ENCODE data around the gene ATP8A2. TPM values are rescaled to one million over a fixed set of nuclear protein-coding genes. Genes with fewer than 3 reads are reported as not detected.
A peak's percentile ranks its signal among the peaks of the same experiment; 100 is the strongest.

The ATP8A2 gene
- total RNA-seq, 6 experiments from 2014 or later, result not detected

DNA sequence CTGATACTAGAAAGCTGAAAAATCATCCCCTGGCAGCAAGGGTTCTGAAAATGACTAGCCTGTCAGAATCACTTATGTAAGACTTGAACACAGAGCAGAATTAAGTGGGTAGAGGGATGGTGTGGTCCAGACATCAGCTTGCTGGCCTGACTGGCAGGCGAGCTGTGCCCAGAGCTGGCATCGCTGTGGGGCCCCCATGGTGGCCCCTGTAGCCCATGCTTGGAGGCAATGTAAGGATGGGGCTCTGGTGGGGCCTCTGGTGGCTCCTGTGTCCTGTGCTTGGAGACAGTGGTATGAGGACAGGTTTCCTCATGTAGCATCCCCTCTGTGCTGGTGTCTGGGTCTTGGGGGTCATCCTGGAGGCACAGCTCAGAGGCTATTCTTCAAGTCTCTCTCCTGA lies 347.9 kb downstream of the ATP8A2 start:
- Histone ChIP-seq H3K36me3 (no peaks in the 10 kb centered on the region), H3K27ac (no peak overlapping the region), H3K9me3 (no peaks in the 10 kb centered on the region), H3K4me1 (no peaks in the 10 kb centered on the region), H3K27me3 (no peaks in the 10 kb centered on the region), H3K4me3 (no peak overlapping the region)
- intact Hi-C loops (cut with DNase I), result no loop called here
- DNase-seq (no peak), ATAC-seq (no peak)
- no CpG with 5 or more reads among the region's 2 CpGs for WGBS (ENCODE audit: insufficient coverage, low coverage, low lambda C conversion rate, missing lambda C conversion rate)
- TF ChIP-seq POLR2A (IDR thresholded peaks at IDR 0.05), result no peak

DNA sequence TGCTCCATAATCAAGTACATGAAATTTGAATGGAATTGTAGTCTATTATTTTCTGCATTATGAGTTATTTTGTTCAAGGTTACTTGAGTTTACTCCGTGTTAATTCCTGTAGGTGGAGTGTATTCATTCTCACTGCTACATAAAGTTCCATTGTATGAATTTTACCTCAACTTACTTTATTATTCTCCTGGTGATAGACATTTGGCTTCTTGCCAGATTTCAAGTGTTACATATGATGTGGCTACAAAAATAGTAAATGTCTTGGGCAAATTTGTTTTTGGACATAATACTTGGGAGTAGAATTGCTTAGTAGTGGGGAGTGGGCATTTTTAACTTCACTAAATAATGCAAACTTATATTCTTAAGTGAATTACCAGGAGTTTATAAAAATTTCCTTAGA lies 351.1 kb downstream of the ATP8A2 start:
- Histone ChIP-seq H3K36me3 (no peaks in the 10 kb centered on the region), H3K27me3 (no peaks in the 10 kb centered on the region), H3K4me3 (no peak overlapping the region), H3K4me1 (peaks cover 0 to 4% (median 0%) of the 10 kb centered on the region in 4 donors), H3K27ac (no peak overlapping the region), H3K9me3 (no peaks in the 10 kb centered on the region)
- no peak for ATAC-seq
- DNase-seq, result no peak
- WGBS (ENCODE audit: insufficient coverage, low coverage, low lambda C conversion rate, missing lambda C conversion rate), result 79% methylated on average over 1 of the region's 1 CpG
- TF ChIP-seq POLR2A (IDR thresholded peaks at IDR 0.05), result no peak
- TF ChIP-seq, protein P1, sequence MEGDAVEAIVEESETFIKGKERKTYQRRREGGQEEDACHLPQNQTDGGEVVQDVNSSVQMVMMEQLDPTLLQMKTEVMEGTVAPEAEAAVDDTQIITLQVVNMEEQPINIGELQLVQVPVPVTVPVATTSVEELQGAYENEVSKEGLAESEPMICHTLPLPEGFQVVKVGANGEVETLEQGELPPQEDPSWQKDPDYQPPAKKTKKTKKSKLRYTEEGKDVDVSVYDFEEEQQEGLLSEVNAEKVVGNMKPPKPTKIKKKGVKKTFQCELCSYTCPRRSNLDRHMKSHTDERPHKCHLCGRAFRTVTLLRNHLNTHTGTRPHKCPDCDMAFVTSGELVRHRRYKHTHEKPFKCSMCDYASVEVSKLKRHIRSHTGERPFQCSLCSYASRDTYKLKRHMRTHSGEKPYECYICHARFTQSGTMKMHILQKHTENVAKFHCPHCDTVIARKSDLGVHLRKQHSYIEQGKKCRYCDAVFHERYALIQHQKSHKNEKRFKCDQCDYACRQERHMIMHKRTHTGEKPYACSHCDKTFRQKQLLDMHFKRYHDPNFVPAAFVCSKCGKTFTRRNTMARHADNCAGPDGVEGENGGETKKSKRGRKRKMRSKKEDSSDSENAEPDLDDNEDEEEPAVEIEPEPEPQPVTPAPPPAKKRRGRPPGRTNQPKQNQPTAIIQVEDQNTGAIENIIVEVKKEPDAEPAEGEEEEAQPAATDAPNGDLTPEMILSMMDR (IDR thresholded peaks at IDR 0.05), result no peak
- intact Hi-C loops (cut with DNase I), result no loop called here

DNA sequence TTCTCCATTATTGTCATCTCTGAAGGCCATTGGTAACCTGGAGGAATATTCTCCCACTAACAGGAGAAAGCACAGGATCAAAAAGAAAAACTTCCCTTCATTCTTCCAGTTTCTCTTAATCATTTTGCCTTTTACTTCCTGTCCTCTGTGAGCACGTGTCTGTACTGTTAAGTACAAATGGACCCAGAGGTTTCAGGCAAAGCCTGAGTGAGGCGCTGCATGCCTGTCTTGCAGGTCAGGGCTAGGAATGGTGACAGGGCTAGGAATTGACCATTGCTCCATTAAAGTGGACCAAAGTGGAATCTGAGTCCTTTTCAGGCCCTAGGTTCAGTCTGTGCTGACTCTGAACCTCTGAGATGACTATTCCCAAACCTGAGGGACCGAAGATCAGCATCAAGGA lies 353.3 kb downstream of the ATP8A2 start:
- Histone ChIP-seq H3K27me3 (no peaks in the 10 kb centered on the region), H3K27ac (no peak overlapping the region), H3K9me3 (no peaks in the 10 kb centered on the region), H3K4me3 (no peak overlapping the region), H3K4me1 (peaks cover 0 to 4% (median 0%) of the 10 kb centered on the region in 4 donors), H3K36me3 (no peaks in the 10 kb centered on the region)
- intact Hi-C loops (cut with DNase I), result no loop called here
- DNase-seq (no peak), ATAC-seq (no peak)
- WGBS (ENCODE audit: insufficient coverage, low coverage, low lambda C conversion rate, missing lambda C conversion rate), result 64% methylated on average over 2 of the region's 3 CpGs
- TF ChIP-seq, protein P1 (IDR thresholded peaks at IDR 0.05), result no peak
- no peak for TF ChIP-seq POLR2A (IDR thresholded peaks at IDR 0.05)

DNA sequence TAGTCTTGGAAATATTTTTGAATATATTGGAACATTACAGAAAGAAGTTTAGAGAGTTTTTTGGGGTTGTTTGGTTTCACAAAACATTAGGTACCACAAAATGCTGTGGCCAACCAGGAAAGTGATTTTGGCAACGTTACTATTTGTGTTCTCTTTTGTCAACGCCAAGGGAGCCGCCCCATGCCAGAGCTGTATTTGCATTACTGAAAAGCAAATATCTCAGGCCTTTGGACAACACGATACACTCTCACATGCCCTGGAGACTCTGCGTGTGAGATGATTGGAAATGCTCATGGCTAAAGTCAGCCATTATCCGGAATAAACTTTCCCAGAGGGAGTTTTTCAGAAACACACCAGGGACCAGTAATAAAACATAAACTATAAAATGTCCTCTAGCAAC lies 355.5 kb downstream of the ATP8A2 start:
- peak; percentile 48 to 75 (median 54) for DNase-seq

DNA sequence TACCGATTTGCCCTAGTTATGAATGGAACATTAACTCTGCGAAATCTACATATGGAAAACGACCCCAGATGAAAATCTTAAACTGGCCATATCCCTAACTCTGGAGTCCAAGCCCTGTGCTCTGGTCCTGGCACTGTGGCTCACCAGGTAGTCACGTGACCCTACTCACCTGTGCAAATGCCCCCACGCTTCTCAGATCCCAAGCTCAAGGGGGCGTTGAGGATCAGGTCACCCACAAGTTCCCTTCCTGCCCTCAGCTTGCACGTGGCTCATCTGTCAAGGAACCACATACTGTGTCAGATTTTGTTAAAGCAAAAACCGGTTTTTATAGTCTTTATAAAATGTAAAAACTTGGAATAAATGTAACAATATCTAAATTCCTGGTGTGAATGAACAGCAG lies 356.0 kb downstream of the ATP8A2 start:
- H3K4me3 ChIP-seq, result no peak overlapping the region
- ATAC-seq, result no peak
- peaks cover 0 to 4% (median 0%) of the 10 kb centered on the region in 4 donors for H3K4me1 ChIP-seq
- H3K27me3 ChIP-seq, result no peaks in the 10 kb centered on the region
- DNase-seq, result no peak
- WGBS (ENCODE audit: insufficient coverage, low coverage, low lambda C conversion rate, missing lambda C conversion rate), result 65% methylated on average over 8 of the region's 8 CpGs
- intact Hi-C loops (cut with DNase I), result no loop called here
- H3K36me3 ChIP-seq, result no peaks in the 10 kb centered on the region
- no peaks in the 10 kb centered on the region for H3K9me3 ChIP-seq
- H3K27ac ChIP-seq, result no peak overlapping the region
- TF ChIP-seq, protein P1 (IDR thresholded peaks at IDR 0.05), result no peak
- no peak for TF ChIP-seq POLR2A (IDR thresholded peaks at IDR 0.05)

More for the DNA sequence above, 355.5 kb downstream of the ATP8A2 start:
- intact Hi-C loops (cut with DNase I), result no loop called here
- Histone ChIP-seq H3K4me3 (no peak overlapping the region), H3K27ac (no peak overlapping the region), H3K4me1 (peaks cover 0 to 4% (median 0%) of the 10 kb centered on the region in 4 donors), H3K36me3 (no peaks in the 10 kb centered on the region), H3K27me3 (no peaks in the 10 kb centered on the region), H3K9me3 (no peaks in the 10 kb centered on the region)
- ATAC-seq, result peak; percentile 96 to 99 (median 97)
- 20% methylated on average over 6 of the region's 6 CpGs for WGBS (ENCODE audit: insufficient coverage, low coverage, low lambda C conversion rate, missing lambda C conversion rate)
- TF ChIP-seq POLR2A (IDR thresholded peaks at IDR 0.05), result no peak
- TF ChIP-seq, protein P1 (IDR thresholded peaks at IDR 0.05), result no peak

All from right lobe of liver (tissue), 6 donors.